Measurements from ENCODE around the gene TMEM14B.

The TMEM14B gene

DNA sequence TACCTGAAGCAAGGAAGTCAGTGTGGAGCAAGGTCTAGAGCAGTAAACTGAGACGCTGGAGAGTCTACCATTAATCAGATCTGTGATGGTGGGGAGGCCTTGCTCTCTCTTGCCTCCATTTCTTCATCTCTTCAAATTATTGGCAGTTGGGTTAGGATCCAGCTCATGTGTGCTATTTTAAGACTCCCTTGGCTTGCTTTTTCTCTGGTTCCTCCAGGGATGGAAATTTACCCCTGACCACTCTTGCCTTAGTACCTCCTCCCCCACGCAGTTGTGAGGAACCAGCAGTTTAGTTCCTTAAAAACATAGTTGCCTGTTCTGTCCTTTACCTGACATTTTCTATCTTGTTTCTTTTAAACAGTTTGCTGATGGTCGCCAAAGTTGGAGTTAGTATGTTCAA, 17.4 kb upstream of the TMEM14B start:
- Histone ChIP-seq H3K4me3 (ENCODE audit: low read depth, low read length, poor library complexity, severe bottlenecking) (no peak overlapping the region), H3F3A (ENCODE audit: insufficient read depth, low read length) (no peaks in the 10 kb centered on the region), H3K9ac (ENCODE audit: low read length) (no peak overlapping the region), H3K27ac (ENCODE audit: low read depth, low read length, poor library complexity, severe bottlenecking) (no peak overlapping the region), H3K9me2 (ENCODE audit: low read depth, low read length) (no peaks in the 10 kb centered on the region), H3K4me2 (ENCODE audit: low read length) (no peak overlapping the region), H3K27me3 (ENCODE audit: insufficient read depth, low read length) (no peaks in the 10 kb centered on the region), H2AFZ (ENCODE audit: low read length) (no peak overlapping the region), H3K9me3 (ENCODE audit: low read length) (no peaks in the 10 kb centered on the region), H3K4me1 (ENCODE audit: insufficient read depth, low read length, severe bottlenecking) (no peaks in the 10 kb centered on the region), H3K79me2 (ENCODE audit: insufficient read depth, low read length) (no peaks in the 10 kb centered on the region), H3K36me3 (ENCODE audit: insufficient read depth, low read length) (peaks cover 55% of the 10 kb centered on the region), H4K20me1 (ENCODE audit: insufficient read depth, low read length) (no peaks in the 10 kb centered on the region)
- TF ChIP-seq, protein P1, sequence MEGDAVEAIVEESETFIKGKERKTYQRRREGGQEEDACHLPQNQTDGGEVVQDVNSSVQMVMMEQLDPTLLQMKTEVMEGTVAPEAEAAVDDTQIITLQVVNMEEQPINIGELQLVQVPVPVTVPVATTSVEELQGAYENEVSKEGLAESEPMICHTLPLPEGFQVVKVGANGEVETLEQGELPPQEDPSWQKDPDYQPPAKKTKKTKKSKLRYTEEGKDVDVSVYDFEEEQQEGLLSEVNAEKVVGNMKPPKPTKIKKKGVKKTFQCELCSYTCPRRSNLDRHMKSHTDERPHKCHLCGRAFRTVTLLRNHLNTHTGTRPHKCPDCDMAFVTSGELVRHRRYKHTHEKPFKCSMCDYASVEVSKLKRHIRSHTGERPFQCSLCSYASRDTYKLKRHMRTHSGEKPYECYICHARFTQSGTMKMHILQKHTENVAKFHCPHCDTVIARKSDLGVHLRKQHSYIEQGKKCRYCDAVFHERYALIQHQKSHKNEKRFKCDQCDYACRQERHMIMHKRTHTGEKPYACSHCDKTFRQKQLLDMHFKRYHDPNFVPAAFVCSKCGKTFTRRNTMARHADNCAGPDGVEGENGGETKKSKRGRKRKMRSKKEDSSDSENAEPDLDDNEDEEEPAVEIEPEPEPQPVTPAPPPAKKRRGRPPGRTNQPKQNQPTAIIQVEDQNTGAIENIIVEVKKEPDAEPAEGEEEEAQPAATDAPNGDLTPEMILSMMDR (IDR thresholded peaks at IDR 0.05; ENCODE audit: low read length), result no peak
- TF ChIP-seq EZH2 (IDR thresholded peaks at IDR 0.05; ENCODE audit: borderline replicate concordance, low read length), result no peak

DNA sequence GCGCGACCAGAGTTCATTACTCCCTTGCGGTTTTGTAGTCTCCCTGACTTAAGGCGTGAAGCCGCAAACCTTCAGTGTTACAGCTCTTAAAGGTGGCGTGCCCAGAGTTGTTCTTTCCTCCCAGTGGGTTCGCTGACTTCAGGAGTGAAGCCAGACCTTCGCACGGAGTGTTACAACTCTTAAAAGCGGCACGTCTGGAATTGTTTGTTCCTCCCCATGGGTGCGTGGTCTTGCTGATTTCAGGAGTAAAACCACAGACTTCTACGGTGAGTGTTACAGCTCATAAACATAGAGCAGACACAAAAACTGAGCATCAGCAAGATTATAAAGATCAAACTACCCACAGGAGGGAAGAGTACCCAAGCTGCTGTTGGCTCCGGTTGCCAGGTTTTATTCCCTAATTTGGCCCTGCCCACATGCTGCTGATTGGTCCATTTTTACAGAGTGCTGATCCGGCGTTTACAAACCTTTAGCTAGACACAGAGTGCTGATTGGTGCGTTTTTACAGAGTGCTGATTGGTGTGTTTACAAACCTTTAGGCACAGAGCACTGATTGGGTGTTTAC, 14.4 kb upstream of the TMEM14B start:
- H3F3A ChIP-seq (ENCODE audit: insufficient read depth, low read length), result no peaks in the 10 kb centered on the region
- no peaks in the 10 kb centered on the region for H3K4me1 ChIP-seq (ENCODE audit: insufficient read depth, low read length, severe bottlenecking)
- no peak overlapping the region for H3K4me3 ChIP-seq (ENCODE audit: low read depth, low read length, poor library complexity, severe bottlenecking)
- peaks cover 36% of the 10 kb centered on the region for H3K36me3 ChIP-seq (ENCODE audit: insufficient read depth, low read length)
- H4K20me1 ChIP-seq (ENCODE audit: insufficient read depth, low read length), result no peaks in the 10 kb centered on the region
- TF ChIP-seq EZH2 (IDR thresholded peaks at IDR 0.05; ENCODE audit: borderline replicate concordance, low read length), result no peak
- TF ChIP-seq, protein P1 (IDR thresholded peaks at IDR 0.05; ENCODE audit: low read length), result no peak
- no peaks in the 10 kb centered on the region for H3K9me3 ChIP-seq (ENCODE audit: low read length)
- H3K79me2 ChIP-seq (ENCODE audit: insufficient read depth, low read length), result no peaks in the 10 kb centered on the region
- H3K27me3 ChIP-seq (ENCODE audit: insufficient read depth, low read length), result no peaks in the 10 kb centered on the region
- H3K27ac ChIP-seq (ENCODE audit: low read depth, low read length, poor library complexity, severe bottlenecking), result no peak overlapping the region
- no peak overlapping the region for H3K4me2 ChIP-seq (ENCODE audit: low read length)
- no peak overlapping the region for H2AFZ ChIP-seq (ENCODE audit: low read length)
- no peaks in the 10 kb centered on the region for H3K9me2 ChIP-seq (ENCODE audit: low read depth, low read length)
- no peak overlapping the region for H3K9ac ChIP-seq (ENCODE audit: low read length)

DNA sequence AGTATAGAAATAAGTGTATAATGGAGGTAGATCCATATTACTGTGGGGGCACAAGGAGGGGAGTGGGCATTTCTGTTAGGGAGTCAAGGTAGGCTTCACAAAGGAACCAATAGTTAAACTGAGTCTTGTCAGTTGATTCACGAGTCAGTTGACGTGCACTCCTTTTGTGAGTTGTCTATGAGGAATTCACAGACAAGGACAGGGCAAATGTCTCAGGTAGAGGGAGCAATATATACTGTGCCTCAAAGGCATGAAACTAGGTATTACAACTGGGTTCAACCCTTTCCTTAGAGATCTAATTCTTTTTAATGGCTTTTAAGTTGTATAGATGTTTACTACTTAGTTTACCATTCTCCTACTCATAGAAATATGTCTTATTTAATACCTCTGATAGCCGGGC, 13.7 kb upstream of the TMEM14B start:
- Histone ChIP-seq H3K4me1 (ENCODE audit: insufficient read depth, low read length, severe bottlenecking) (no peaks in the 10 kb centered on the region), H3F3A (ENCODE audit: insufficient read depth, low read length) (no peaks in the 10 kb centered on the region), H3K79me2 (ENCODE audit: insufficient read depth, low read length) (no peaks in the 10 kb centered on the region), H4K20me1 (ENCODE audit: insufficient read depth, low read length) (no peaks in the 10 kb centered on the region), H2AFZ (ENCODE audit: low read length) (no peak overlapping the region), H3K36me3 (ENCODE audit: insufficient read depth, low read length) (peaks cover 30% of the 10 kb centered on the region), H3K4me3 (ENCODE audit: low read depth, low read length, poor library complexity, severe bottlenecking) (no peak overlapping the region), H3K9me2 (ENCODE audit: low read depth, low read length) (no peaks in the 10 kb centered on the region), H3K9ac (ENCODE audit: low read length) (no peak overlapping the region), H3K27ac (ENCODE audit: low read depth, low read length, poor library complexity, severe bottlenecking) (no peak overlapping the region), H3K4me2 (ENCODE audit: low read length) (no peak overlapping the region), H3K9me3 (ENCODE audit: low read length) (no peaks in the 10 kb centered on the region), H3K27me3 (ENCODE audit: insufficient read depth, low read length) (no peaks in the 10 kb centered on the region)
- no peak for TF ChIP-seq EZH2 (IDR thresholded peaks at IDR 0.05; ENCODE audit: borderline replicate concordance, low read length)
- TF ChIP-seq, protein P1 (IDR thresholded peaks at IDR 0.05; ENCODE audit: low read length), result no peak
